Measurements from ENCODE around the gene EXOSC7.

EXOSC7 gene

GRCh38 chr3:44993471-44994205 is 17.6 kb downstream of the EXOSC7 start:
- DNase-seq, result no peak

GRCh38 chr3:44995142-44995770 is 19.2 kb downstream of the EXOSC7 start:
- no peak for DNase-seq

GRCh38 chr3:44996556-44996969 is 20.5 kb downstream of the EXOSC7 start:
- no peak for DNase-seq

- DNase-seq, result no peak
These were observed 23.7 kb downstream of the EXOSC7 start for GRCh38 chr3:44999782-45000181.

GRCh38 chr3:45000823-45001222 is 24.8 kb downstream of the EXOSC7 start:
- DNase-seq, result no peak

- no peak for DNase-seq
These were observed 25.7 kb downstream of the EXOSC7 start for GRCh38 chr3:45001738-45002137.

- DNase-seq, result no peak
These were observed 26.2 kb downstream of the EXOSC7 start for GRCh38 chr3:45002139-45002660.

GRCh38 chr3:45002720-45003119 is 26.7 kb downstream of the EXOSC7 start:
- no peak for DNase-seq

GRCh38 chr3:45003406-45003805 is 27.4 kb downstream of the EXOSC7 start:
- no peak for DNase-seq

- no peak for DNase-seq
These were observed 27.8 kb downstream of the EXOSC7 start for GRCh38 chr3:45003859-45004258.

GRCh38 chr3:45007091-45007490 is 31.0 kb downstream of the EXOSC7 start:
- DNase-seq, result no peak

GRCh38 chr3:45008117-45008516 is 32.1 kb downstream of the EXOSC7 start:
- no peak for DNase-seq

- DNase-seq, result no peak
These were observed 33.8 kb downstream of the EXOSC7 start for GRCh38 chr3:45009868-45010267.

- no peak for DNase-seq
These were observed 34.8 kb downstream of the EXOSC7 start for GRCh38 chr3:45010811-45011333.

GRCh38 chr3:45011756-45012508 is 35.9 kb downstream of the EXOSC7 start:
- no peak for DNase-seq

- DNase-seq, result no peak
These were observed 36.5 kb downstream of the EXOSC7 start for GRCh38 chr3:45012577-45012976.

GRCh38 chr3:45016916-45017315 is 40.9 kb downstream of the EXOSC7 start:
- DNase-seq, result no peak

GRCh38 chr3:45017821-45018220 is 41.8 kb downstream of the EXOSC7 start:
- DNase-seq, result no peak

GRCh38 chr3:45020534-45020933 is 44.5 kb downstream of the EXOSC7 start:
- DNase-seq, result no peak

GRCh38 chr3:45021524-45022297 is 45.7 kb downstream of the EXOSC7 start:
- DNase-seq, result no peak

GRCh38 chr3:45023675-45024074 is 47.6 kb downstream of the EXOSC7 start:
- DNase-seq, result no peak

- no peak for DNase-seq
These were observed 48.7 kb downstream of the EXOSC7 start for GRCh38 chr3:45024542-45025255.

Measured in activated CD8-positive, alpha-beta memory T cell treated with anti-CD3 and anti-CD28 coated beads, Interleukin-2, amount 50 U/mL, for 4 hours (primary cell).